Neural cell (in vitro differentiated cells): ENCODE results near the gene CREBL2. TPM values are rescaled to one million over a fixed set of nuclear protein-coding genes. Genes with fewer than 3 reads are reported as not detected.

Experiments used
- H2AFZ ChIP-seq: fragments of 200-600, 300-800 bp; sonication (generic), shearing (Covaris generic); 2 replicates; pipeline ENCODE4 v1.6.0; 2014; ENCODE audit warnings: low read depth, mild to moderate bottlenecking, antibody characterized with exemption, low read length, moderate library complexity
- H3F3A ChIP-seq: fragments of 200-600 bp; shearing (Covaris generic); 2 replicates; pipeline ENCODE4 v1.6.1; 2016; ENCODE audit warnings: mild to moderate bottlenecking, moderate library complexity, mixed read lengths, antibody characterized with exemption, low read length; ENCODE audit not compliant: insufficient read depth, poor library complexity, severe bottlenecking
- H3K27ac ChIP-seq: fragments of 200-600, 300-800 bp; sonication (generic), shearing (Covaris generic); 2 replicates; pipeline ENCODE4 v1.5.1; 2014; ENCODE audit warnings: mild to moderate bottlenecking, low read length, moderate library complexity
- H3K27me3 ChIP-seq: fragments of 300-800, 200-600 bp; sonication (generic), shearing (Covaris generic); 2 replicates; pipeline ENCODE4 v1.6.0; 2014; ENCODE audit warnings: mild to moderate bottlenecking, low read depth, low read length, moderate library complexity; ENCODE audit not compliant: insufficient read depth
- H3K36me3 ChIP-seq: fragments of 300-800, 200-600 bp; sonication (generic), shearing (Covaris generic); 2 replicates; pipeline ENCODE4 v1.5.1; 2014; ENCODE audit warnings: mild to moderate bottlenecking, antibody characterized with exemption, low read length, moderate library complexity; ENCODE audit not compliant: insufficient read depth
- H3K4me2 ChIP-seq: fragments of 300-800, 200-600 bp; sonication (generic), shearing (Covaris generic); 2 replicates; pipeline ENCODE4 v1.6.0; 2014; ENCODE audit warnings: mild to moderate bottlenecking, low read length
- H3K4me3 ChIP-seq: fragments of 300-800, 200-600 bp; sonication (generic), shearing (Covaris generic); 2 replicates; pipeline ENCODE4 v1.5.1; 2014; ENCODE audit warnings: mild to moderate bottlenecking, low read length, moderate library complexity
- H3K79me2 ChIP-seq: fragments of 200-600 bp; shearing (Covaris generic); replicated peaks from 2 replicates; pipeline ENCODE4 v1.6.0; 2014; ENCODE audit warnings: mild to moderate bottlenecking, low read length, moderate library complexity; ENCODE audit not compliant: insufficient read depth
- H3K9ac ChIP-seq: fragments of 300-800, 200-600 bp; sonication (generic), shearing (Covaris generic); 2 replicates; pipeline ENCODE4 v1.6.1; 2016; ENCODE audit warnings: mild to moderate bottlenecking, low read length, mixed read lengths
- H3K9me2 ChIP-seq: fragments of 200-600 bp; shearing (Covaris generic); 2 replicates; pipeline ENCODE4 v1.6.1; 2016; ENCODE audit warnings: mild to moderate bottlenecking, low read length, mixed read lengths; ENCODE audit not compliant: insufficient read depth
- H3K9me3 ChIP-seq: fragments of 200-600, 300-800 bp; sonication (generic), shearing (Covaris generic); 2 replicates; pipeline ENCODE4 v1.6.1; 2016; ENCODE audit warnings: mild to moderate bottlenecking, mixed run types, low read length, moderate library complexity, mixed read lengths
- H4K20me1 ChIP-seq: fragments of 200-600 bp; shearing (Covaris generic); 2 replicates; pipeline ENCODE4 v1.6.1; 2016; ENCODE audit warnings: mild to moderate bottlenecking, mixed run types; ENCODE audit not compliant: insufficient read depth
- CTCF ChIP-seq: fragments of 450-650 bp; IDR thresholded peaks from 2 replicates; pipeline ENCODE4 v1.5.1; 2014; ENCODE audit warnings: antibody characterized with exemption, mild to moderate bottlenecking, moderate library complexity; ENCODE audit not compliant: poor library complexity, severe bottlenecking
- EP300 ChIP-seq: fragments of 450-650 bp; conservative IDR thresholded peaks from 2 replicates; pipeline ENCODE4 v1.6.1; 2014; ENCODE audit warnings: antibody characterized with exemption, mild to moderate bottlenecking, moderate library complexity; ENCODE audit not compliant: poor library complexity, severe bottlenecking
- EZH2 ChIP-seq: fragments of 200-600, 300-800 bp; shearing (Covaris generic), sonication (generic); IDR thresholded peaks from 2 replicates; pipeline ENCODE4 v1.6.1; 2014; ENCODE audit warnings: antibody characterized with exemption, low read length, borderline replicate concordance, mild to moderate bottlenecking; ENCODE audit not compliant: insufficient read depth, poor library complexity, severe bottlenecking
- MXI1 ChIP-seq: fragments of 450-650 bp; conservative IDR thresholded peaks from 2 replicates; pipeline ENCODE4 v1.6.1; 2014; ENCODE audit warnings: antibody characterized with exemption, mild to moderate bottlenecking; ENCODE audit not compliant: poor library complexity, severe bottlenecking
- POLR2AphosphoS5 ChIP-seq: IDR thresholded peaks from 2 replicates; pipeline ENCODE4 v1.6.1; 2012
- RAD21 ChIP-seq: fragments of 450-650 bp; conservative IDR thresholded peaks from 2 replicates; pipeline ENCODE4 v1.6.1; 2014; ENCODE audit warnings: antibody characterized with exemption, mild to moderate bottlenecking, moderate library complexity
- REST ChIP-seq: IDR thresholded peaks from 2 replicates; pipeline ENCODE4 v1.6.1; 2012; ENCODE audit warnings: borderline replicate concordance
- SMC3 ChIP-seq: fragments of 450-650 bp; conservative IDR thresholded peaks from 2 replicates; pipeline ENCODE4 v1.6.1; 2014; ENCODE audit warnings: antibody characterized with exemption, mild to moderate bottlenecking, moderate library complexity; ENCODE audit not compliant: poor library complexity
- TAF1 ChIP-seq: IDR thresholded peaks from 2 replicates; pipeline ENCODE4 v1.6.1; 2012; ENCODE audit warnings: low read depth
- polyA plus RNA-seq: library from polyadenylated mRNA; depleted of rRNA; stranded (reverse); fragments of >200 nt; gene quantifications from 2 replicates; pipeline ENCODE4 v1.2.3, GENCODE V29; 2014

CREBL2 gene
- polyA plus RNA-seq, 1 donor from 2014 or later: 29.9 TPM

GRCh38 chr12:12686925-12687324 is 75.2 kb downstream of the CREBL2 start:
- Histone ChIP-seq H3K27me3 (no peaks in the 10 kb centered on the region), H3K27ac (peak overlapping the region; percentile 100), H3K79me2 (peaks cover 22% of the 10 kb centered on the region), H3K36me3 (no peaks in the 10 kb centered on the region), H3K9me3 (no peaks in the 10 kb centered on the region), H2AFZ (no peak overlapping the region), H3K9ac (no peak overlapping the region), H3F3A (peaks cover 11% of the 10 kb centered on the region), H3K4me2 (no peak overlapping the region), H3K9me2 (no peaks in the 10 kb centered on the region), H3K4me3 (no peak overlapping the region), H4K20me1 (no peaks in the 10 kb centered on the region)
- TF ChIP-seq MXI1 (no peak), CTCF (no peak), SMC3 (no peak), REST (no peak), POLR2AphosphoS5 (no peak)

GRCh38 chr12:12689647-12690300 is 78.1 kb downstream of the CREBL2 start:
- no peaks in the 10 kb centered on the region for H4K20me1 ChIP-seq
- H3K36me3 ChIP-seq: no peaks in the 10 kb centered on the region
- no peak overlapping the region for H3K9ac ChIP-seq
- H3K9me2 ChIP-seq: no peaks in the 10 kb centered on the region
- H3K4me3 ChIP-seq: no peak overlapping the region
- no peak for TF ChIP-seq TAF1
- no peak for TF ChIP-seq SMC3
- TF ChIP-seq EZH2: no peak
- TF ChIP-seq POLR2AphosphoS5: no peak
- TF ChIP-seq RAD21: no peak
- TF ChIP-seq EP300: no peak
- TF ChIP-seq MXI1: no peak
- no peak for TF ChIP-seq CTCF
- no peak for TF ChIP-seq REST
- H3K4me2 ChIP-seq: no peak overlapping the region
- no peaks in the 10 kb centered on the region for H3K79me2 ChIP-seq
- no peaks in the 10 kb centered on the region for H3K27me3 ChIP-seq
- H2AFZ ChIP-seq: no peak overlapping the region
- H3K27ac ChIP-seq: no peak overlapping the region
- H3F3A ChIP-seq: peaks cover 10% of the 10 kb centered on the region
- no peaks in the 10 kb centered on the region for H3K9me3 ChIP-seq
